Measurements from ENCODE around the gene HEMK1. TPM values are rescaled to one million over a fixed set of nuclear protein-coding genes. Genes with fewer than 3 reads are reported as not detected.

HEMK1 gene
- polyA plus RNA-seq, 1 donor: 29.9 TPM

- Histone ChIP-seq H3K9me3 (ENCODE audit: control insufficient read depth, low read depth, low read length) (no peaks in the 10 kb centered on the region), H3K27me3 (ENCODE audit: control insufficient read depth, insufficient read depth, low read length) (no peaks in the 10 kb centered on the region), H3K27ac (ENCODE audit: low read length) (peak overlapping the region; percentile 83), H3K36me3 (ENCODE audit: control insufficient read depth, insufficient read depth, low read length) (peaks cover 9% of the 10 kb centered on the region), H3K4me3 (ENCODE audit: low read length) (peak overlapping the region; percentile 68), H3K4me1 (ENCODE audit: control insufficient read depth, insufficient read depth, low read length) (peaks cover 29% of the 10 kb centered on the region)
- DNase-seq: peak; percentile 92 to 96
- no CpG with 5 or more reads among the region's 22 CpGs for WGBS (ENCODE audit: insufficient coverage, low lambda C conversion rate)
Observed at GRCh38 chr3:50616770-50617095, 47.4 kb downstream of the HEMK1 start.

DNA sequence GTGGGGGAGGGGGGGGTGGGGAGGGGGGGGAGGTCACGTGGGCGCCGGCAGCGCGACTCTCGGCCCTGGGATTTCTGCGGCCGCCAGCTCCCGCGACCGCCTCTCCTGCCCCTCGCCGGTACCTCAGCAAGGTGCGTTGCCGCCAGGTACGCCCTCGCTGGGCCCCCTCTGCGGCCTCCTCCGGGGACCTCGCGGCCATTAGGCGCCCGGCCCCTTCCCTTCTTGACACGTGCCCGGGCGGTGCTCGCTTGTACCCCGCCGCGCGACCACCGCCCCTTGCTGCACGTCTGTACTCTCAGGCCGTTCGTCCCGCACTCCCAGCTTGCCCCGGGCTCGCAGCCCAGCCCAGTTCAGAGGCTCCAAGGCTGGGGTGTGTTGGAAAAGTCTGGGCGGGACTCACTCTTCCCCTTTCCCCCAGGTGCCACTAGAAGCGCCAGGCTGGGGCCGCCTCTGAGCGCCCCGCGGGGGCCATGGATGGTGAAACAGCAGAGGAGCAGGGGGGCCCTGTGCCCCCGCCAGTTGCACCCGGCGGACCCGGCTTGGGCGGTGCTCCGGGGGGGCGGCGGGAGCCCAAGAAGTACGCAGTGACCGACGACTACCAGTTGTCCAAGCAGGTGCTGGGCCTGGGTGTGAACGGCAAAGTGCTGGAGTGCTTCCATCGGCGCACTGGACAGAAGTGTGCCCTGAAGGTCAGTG lies 47.9 kb downstream of the HEMK1 start, which contains the start of gene MAPKAPK3:
Gene MAPKAPK3, plus strand, starts transcription at position 56 of the 696 bp plus-strand sequence. Its CDS starts 415 bp downstream, at position 471.
- peak; percentile 79 to 92 for DNase-seq
- Histone ChIP-seq H3K36me3 (ENCODE audit: control insufficient read depth, insufficient read depth, low read length) (peaks cover 11% of the 10 kb centered on the region), H3K27ac (ENCODE audit: low read length) (peak within 1 kb of the TSS; percentile 86), H3K27me3 (ENCODE audit: control insufficient read depth, insufficient read depth, low read length) (no peaks in the 10 kb centered on the region), H3K9me3 (ENCODE audit: control insufficient read depth, low read depth, low read length) (no peaks in the 10 kb centered on the region), H3K4me1 (ENCODE audit: control insufficient read depth, insufficient read depth, low read length) (peaks cover 29% of the 10 kb centered on the region), H3K4me3 (ENCODE audit: low read length) (peak within 1 kb of the TSS; percentile 74)
- WGBS (ENCODE audit: insufficient coverage, low lambda C conversion rate): no CpG with 5 or more reads among the region's 58 CpGs

GRCh38 chr3:50617911-50618481 lies 48.7 kb downstream of the HEMK1 start:
- Histone ChIP-seq H3K27ac (ENCODE audit: low read length) (peak overlapping the region; percentile 86), H3K27me3 (ENCODE audit: control insufficient read depth, insufficient read depth, low read length) (no peaks in the 10 kb centered on the region), H3K9me3 (ENCODE audit: control insufficient read depth, low read depth, low read length) (no peaks in the 10 kb centered on the region), H3K4me3 (ENCODE audit: low read length) (peak overlapping the region; percentile 74), H3K36me3 (ENCODE audit: control insufficient read depth, insufficient read depth, low read length) (peaks cover 17% of the 10 kb centered on the region), H3K4me1 (ENCODE audit: control insufficient read depth, insufficient read depth, low read length) (peaks cover 26% of the 10 kb centered on the region)
- peak in 1 of 2 donors; percentile 55 for DNase-seq
- no CpG with 5 or more reads among the region's 6 CpGs for WGBS (ENCODE audit: insufficient coverage, low lambda C conversion rate)

DNA sequence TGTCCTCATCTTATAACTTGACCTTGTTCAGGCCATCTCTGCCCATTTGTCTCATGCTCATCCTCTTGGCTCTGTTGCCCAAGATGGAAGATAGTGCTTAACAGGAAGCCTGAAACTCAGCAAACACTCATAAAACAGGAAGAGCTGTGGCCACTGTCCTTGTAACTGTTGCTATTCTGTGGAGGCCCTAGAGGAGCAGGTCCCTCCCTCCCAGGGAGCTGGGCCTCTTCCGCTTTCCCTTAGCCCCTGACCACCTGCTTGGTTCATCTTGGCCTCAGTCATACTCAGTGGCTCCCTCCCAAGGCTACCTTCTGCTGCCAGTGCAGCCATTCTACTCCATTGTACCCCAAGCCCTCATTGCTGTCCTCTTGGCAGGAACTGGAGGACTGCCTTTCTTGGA lies 51.1 kb downstream of the HEMK1 start:
- Histone ChIP-seq H3K36me3 (ENCODE audit: control insufficient read depth, insufficient read depth, low read length) (peaks cover 20% of the 10 kb centered on the region), H3K4me1 (ENCODE audit: control insufficient read depth, insufficient read depth, low read length) (peaks cover 24% of the 10 kb centered on the region), H3K27me3 (ENCODE audit: control insufficient read depth, insufficient read depth, low read length) (no peaks in the 10 kb centered on the region), H3K27ac (ENCODE audit: low read length) (peak overlapping the region; percentile 9), H3K4me3 (ENCODE audit: low read length) (no peak overlapping the region), H3K9me3 (ENCODE audit: control insufficient read depth, low read depth, low read length) (no peaks in the 10 kb centered on the region)
- peak in 1 of 2 donors; percentile 41 for DNase-seq
- no CpG with 5 or more reads among the region's 1 CpG for WGBS (ENCODE audit: insufficient coverage, low lambda C conversion rate)

DNA sequence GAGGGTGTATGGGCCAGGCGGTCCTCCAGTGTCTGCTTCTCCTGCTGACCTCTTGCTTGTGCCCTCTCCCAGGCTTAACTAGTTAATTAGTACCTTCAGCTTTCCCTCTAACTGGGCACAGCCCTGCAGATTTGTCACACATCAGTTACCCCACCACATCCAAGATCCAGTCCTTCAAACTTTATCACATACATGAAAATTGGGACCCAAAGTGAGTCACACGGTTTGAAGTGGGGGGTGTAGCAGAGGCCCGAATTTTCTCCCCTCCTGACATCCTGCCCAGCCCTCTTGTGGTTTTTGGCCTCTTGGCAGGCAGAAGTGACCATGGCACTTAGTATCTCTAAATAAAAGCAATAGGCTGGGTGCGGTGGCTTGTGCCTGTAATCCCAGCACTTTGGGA lies 51.5 kb downstream of the HEMK1 start:
- WGBS (ENCODE audit: insufficient coverage, low lambda C conversion rate): no CpG with 5 or more reads among the region's 4 CpGs
- H3K4me3 ChIP-seq (ENCODE audit: low read length): no peak overlapping the region
- H3K4me1 ChIP-seq (ENCODE audit: control insufficient read depth, insufficient read depth, low read length): peaks cover 24% of the 10 kb centered on the region
- no peaks in the 10 kb centered on the region for H3K9me3 ChIP-seq (ENCODE audit: control insufficient read depth, low read depth, low read length)
- DNase-seq: no peak
- no peak overlapping the region for H3K27ac ChIP-seq (ENCODE audit: low read length)
- peaks cover 23% of the 10 kb centered on the region for H3K36me3 ChIP-seq (ENCODE audit: control insufficient read depth, insufficient read depth, low read length)
- H3K27me3 ChIP-seq (ENCODE audit: control insufficient read depth, insufficient read depth, low read length): no peaks in the 10 kb centered on the region

- DNase-seq: no peak
- H3K9me3 ChIP-seq (ENCODE audit: control insufficient read depth, low read depth, low read length): no peaks in the 10 kb centered on the region
- peaks cover 21% of the 10 kb centered on the region for H3K4me1 ChIP-seq (ENCODE audit: control insufficient read depth, insufficient read depth, low read length)
- no peak overlapping the region for H3K4me3 ChIP-seq (ENCODE audit: low read length)
- H3K27ac ChIP-seq (ENCODE audit: low read length): no peak overlapping the region
- no CpG with 5 or more reads among the region's 3 CpGs for WGBS (ENCODE audit: insufficient coverage, low lambda C conversion rate)
- no peaks in the 10 kb centered on the region for H3K27me3 ChIP-seq (ENCODE audit: control insufficient read depth, insufficient read depth, low read length)
- H3K36me3 ChIP-seq (ENCODE audit: control insufficient read depth, insufficient read depth, low read length): peaks cover 31% of the 10 kb centered on the region
Observed at GRCh38 chr3:50622881-50623280, 53.6 kb downstream of the HEMK1 start.

DNA sequence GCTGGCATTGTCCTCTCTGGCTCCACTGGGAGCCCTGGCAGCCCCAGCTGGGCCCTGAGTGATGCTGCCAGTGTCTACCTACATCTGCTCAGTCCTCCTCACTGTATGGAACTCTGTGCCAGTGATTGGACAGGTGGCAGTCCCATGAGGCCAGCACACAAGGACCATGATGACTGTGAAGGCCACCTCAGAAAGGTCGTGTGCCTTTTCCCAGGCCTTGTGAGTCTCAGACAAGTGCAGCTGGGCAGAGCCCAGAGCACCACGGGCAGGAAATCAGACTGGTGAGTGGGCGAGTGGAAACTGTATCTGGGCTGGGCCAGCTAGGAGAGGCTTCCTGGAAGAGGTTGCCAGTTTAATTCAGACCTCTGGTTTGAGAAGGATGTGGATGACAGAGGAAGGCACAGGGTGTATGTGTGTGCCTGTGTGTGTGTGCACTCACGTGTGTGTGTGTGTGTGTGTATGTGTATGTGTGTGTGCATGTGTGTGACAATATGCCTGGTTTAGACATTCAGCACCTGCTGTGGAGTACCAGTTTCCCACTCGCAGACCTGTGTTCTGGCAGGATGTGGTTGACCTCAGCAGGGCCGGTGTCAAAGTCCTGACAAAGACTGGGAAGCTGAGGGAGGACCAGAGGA lies 54.6 kb downstream of the HEMK1 start:
- H3K27ac ChIP-seq (ENCODE audit: low read length): no peak overlapping the region
- peaks cover 21% of the 10 kb centered on the region for H3K4me1 ChIP-seq (ENCODE audit: control insufficient read depth, insufficient read depth, low read length)
- no peak overlapping the region for H3K4me3 ChIP-seq (ENCODE audit: low read length)
- no peaks in the 10 kb centered on the region for H3K27me3 ChIP-seq (ENCODE audit: control insufficient read depth, insufficient read depth, low read length)
- no peaks in the 10 kb centered on the region for H3K9me3 ChIP-seq (ENCODE audit: control insufficient read depth, low read depth, low read length)
- peaks cover 38% of the 10 kb centered on the region for H3K36me3 ChIP-seq (ENCODE audit: control insufficient read depth, insufficient read depth, low read length)
- no CpG with 5 or more reads among the region's 6 CpGs for WGBS (ENCODE audit: insufficient coverage, low lambda C conversion rate)
- DNase-seq: no peak

GRCh38 chr3:50624634-50625033 lies 55.3 kb downstream of the HEMK1 start:
- Histone ChIP-seq H3K4me1 (ENCODE audit: control insufficient read depth, insufficient read depth, low read length) (peaks cover 14% of the 10 kb centered on the region), H3K36me3 (ENCODE audit: control insufficient read depth, insufficient read depth, low read length) (peaks cover 43% of the 10 kb centered on the region), H3K27me3 (ENCODE audit: control insufficient read depth, insufficient read depth, low read length) (no peaks in the 10 kb centered on the region), H3K4me3 (ENCODE audit: low read length) (no peak overlapping the region), H3K9me3 (ENCODE audit: control insufficient read depth, low read depth, low read length) (no peaks in the 10 kb centered on the region), H3K27ac (ENCODE audit: low read length) (no peak overlapping the region)
- no peak for DNase-seq
- WGBS (ENCODE audit: insufficient coverage, low lambda C conversion rate): no CpG with 5 or more reads among the region's 2 CpGs

- Histone ChIP-seq H3K27me3 (ENCODE audit: control insufficient read depth, insufficient read depth, low read length) (no peaks in the 10 kb centered on the region), H3K27ac (ENCODE audit: low read length) (no peak overlapping the region), H3K9me3 (ENCODE audit: control insufficient read depth, low read depth, low read length) (no peaks in the 10 kb centered on the region), H3K36me3 (ENCODE audit: control insufficient read depth, insufficient read depth, low read length) (peaks cover 49% of the 10 kb centered on the region), H3K4me3 (ENCODE audit: low read length) (no peak overlapping the region), H3K4me1 (ENCODE audit: control insufficient read depth, insufficient read depth, low read length) (peaks cover 11% of the 10 kb centered on the region)
- DNase-seq: no peak
- WGBS (ENCODE audit: insufficient coverage, low lambda C conversion rate): 85% methylated on average over 2 of the region's 18 CpGs
Observed at GRCh38 chr3:50625231-50626182, 56.2 kb downstream of the HEMK1 start.

- Histone ChIP-seq H3K4me3 (ENCODE audit: low read length) (no peak overlapping the region), H3K4me1 (ENCODE audit: control insufficient read depth, insufficient read depth, low read length) (peaks cover 11% of the 10 kb centered on the region), H3K36me3 (ENCODE audit: control insufficient read depth, insufficient read depth, low read length) (peaks cover 50% of the 10 kb centered on the region), H3K9me3 (ENCODE audit: control insufficient read depth, low read depth, low read length) (no peaks in the 10 kb centered on the region), H3K27ac (ENCODE audit: low read length) (no peak overlapping the region), H3K27me3 (ENCODE audit: control insufficient read depth, insufficient read depth, low read length) (no peaks in the 10 kb centered on the region)
- DNase-seq: no peak
- no CpG with 5 or more reads among the region's 3 CpGs for WGBS (ENCODE audit: insufficient coverage, low lambda C conversion rate)
Observed at GRCh38 chr3:50626401-50626800, 57.1 kb downstream of the HEMK1 start.
